ENCODE data around the gene RAB11FIP3.

DNA sequence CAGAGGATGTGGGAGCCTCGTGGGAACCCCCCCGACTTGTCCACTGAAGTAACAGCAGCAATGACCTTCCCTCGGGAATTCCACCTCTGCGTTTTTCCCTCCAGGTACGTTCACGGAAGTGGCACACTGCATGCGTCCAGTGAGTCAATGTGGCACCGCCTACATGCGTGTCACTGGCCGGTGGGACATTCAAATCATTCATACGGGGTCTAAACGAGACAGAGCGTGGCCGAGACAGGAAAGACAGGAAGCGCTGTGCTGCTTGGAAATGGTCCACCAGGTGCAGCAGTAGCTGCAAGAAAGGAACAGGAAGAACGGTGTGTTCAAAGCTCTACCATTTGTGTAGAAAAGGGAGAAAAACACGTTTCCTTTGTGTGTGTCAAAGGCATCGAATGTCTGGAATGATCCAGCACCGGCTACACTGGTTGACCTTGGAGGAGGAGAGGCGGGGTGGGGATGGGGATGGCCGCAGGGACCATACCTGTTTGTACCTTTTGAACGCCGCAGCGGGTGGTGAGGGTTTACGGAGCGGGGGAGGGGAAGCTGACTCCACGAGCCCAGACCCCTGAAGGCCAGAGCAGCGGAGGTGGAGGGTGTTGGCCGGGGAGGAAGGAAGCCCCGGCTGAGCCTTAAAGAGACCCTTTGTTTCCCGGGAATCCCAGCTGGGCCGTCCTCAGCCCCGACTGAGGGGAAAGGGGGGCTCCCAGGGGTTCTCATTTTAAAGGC, 42.0 kb upstream of the RAB11FIP3 start:
- TF ChIP-seq, protein P1, sequence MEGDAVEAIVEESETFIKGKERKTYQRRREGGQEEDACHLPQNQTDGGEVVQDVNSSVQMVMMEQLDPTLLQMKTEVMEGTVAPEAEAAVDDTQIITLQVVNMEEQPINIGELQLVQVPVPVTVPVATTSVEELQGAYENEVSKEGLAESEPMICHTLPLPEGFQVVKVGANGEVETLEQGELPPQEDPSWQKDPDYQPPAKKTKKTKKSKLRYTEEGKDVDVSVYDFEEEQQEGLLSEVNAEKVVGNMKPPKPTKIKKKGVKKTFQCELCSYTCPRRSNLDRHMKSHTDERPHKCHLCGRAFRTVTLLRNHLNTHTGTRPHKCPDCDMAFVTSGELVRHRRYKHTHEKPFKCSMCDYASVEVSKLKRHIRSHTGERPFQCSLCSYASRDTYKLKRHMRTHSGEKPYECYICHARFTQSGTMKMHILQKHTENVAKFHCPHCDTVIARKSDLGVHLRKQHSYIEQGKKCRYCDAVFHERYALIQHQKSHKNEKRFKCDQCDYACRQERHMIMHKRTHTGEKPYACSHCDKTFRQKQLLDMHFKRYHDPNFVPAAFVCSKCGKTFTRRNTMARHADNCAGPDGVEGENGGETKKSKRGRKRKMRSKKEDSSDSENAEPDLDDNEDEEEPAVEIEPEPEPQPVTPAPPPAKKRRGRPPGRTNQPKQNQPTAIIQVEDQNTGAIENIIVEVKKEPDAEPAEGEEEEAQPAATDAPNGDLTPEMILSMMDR (IDR thresholded peaks at IDR 0.05 in 2 of 3, conservative IDR thresholded peaks at IDR 0.05 in 1 of 3; ENCODE audit: control insufficient read depth in 2 of 3, extremely low read depth in 1 of 3, insufficient read depth in 1 of 3, low read depth in 3 of 3, low read length in 3 of 3): no peak
- no peak for TF ChIP-seq REST (IDR thresholded peaks at IDR 0.05; ENCODE audit: low read depth, low read length)
- TF ChIP-seq TCF12 (IDR thresholded peaks at IDR 0.05; ENCODE audit: low read depth, low read length): no peak
- TF ChIP-seq SMAD5 (IDR thresholded peaks at IDR 0.05; ENCODE audit: low read depth): no peak
